WTC11 (cell line): ENCODE results near the gene RFX3.

Source experiments
- CTCF ChIP-seq: fragments of 200-600 bp; IDR thresholded peaks from 2 replicates; pipeline ENCODE4 v1.8.0; 2022; ENCODE audit warnings: antibody characterized with exemption
- E2F5 ChIP-seq: sonication (generic); formaldehyde crosslinking; IDR thresholded peaks from 2 replicates; pipeline ENCODE4 v1.8.1; 2022; ENCODE audit warnings: mild to moderate bottlenecking, moderate library complexity, missing genetic modification reagents
- ELF4 ChIP-seq: sonication (generic); formaldehyde crosslinking; IDR thresholded peaks from 2 replicates; pipeline ENCODE4 v1.8.1; 2022; ENCODE audit warnings: low read depth, mild to moderate bottlenecking, moderate library complexity, missing genetic modification reagents
- PRRX2 ChIP-seq: fragments of 250-450 bp; sonication (Bioruptor Pico); IDR thresholded peaks from 2 replicates; pipeline ENCODE4 v1.8.0; 2021; ENCODE audit warnings: mild to moderate bottlenecking
- USF1 ChIP-seq: sonication (generic); formaldehyde crosslinking; IDR thresholded peaks from 2 replicates; pipeline ENCODE4 v1.8.0; 2022; ENCODE audit warnings: mild to moderate bottlenecking, missing genetic modification reagents
- TF ChIP-seq, protein P1 (sequence below): sonication (generic); formaldehyde crosslinking; IDR thresholded peaks from 2 replicates; pipeline ENCODE4 v1.8.1; 2023; ENCODE audit warnings: mild to moderate bottlenecking, missing genetic modification reagents
- TF ChIP-seq, protein P2 (sequence below): sonication (generic); formaldehyde crosslinking; IDR thresholded peaks from 2 replicates; pipeline ENCODE4 v1.8.0; 2022; ENCODE audit warnings: mild to moderate bottlenecking, missing genetic modification reagents
- TF ChIP-seq, protein P3 (sequence below): fragments of 250-450 bp; sonication (Bioruptor Pico); conservative IDR thresholded peaks from 2 replicates; pipeline ENCODE4 v1.9.0; 2021; ENCODE audit warnings: mild to moderate bottlenecking

GRCh38 chr9:3370715-3371114 is 155.1 kb downstream of the RFX3 start:
- TF ChIP-seq PRRX2: no peak
- no peak for TF ChIP-seq CTCF
- TF ChIP-seq, protein P1, sequence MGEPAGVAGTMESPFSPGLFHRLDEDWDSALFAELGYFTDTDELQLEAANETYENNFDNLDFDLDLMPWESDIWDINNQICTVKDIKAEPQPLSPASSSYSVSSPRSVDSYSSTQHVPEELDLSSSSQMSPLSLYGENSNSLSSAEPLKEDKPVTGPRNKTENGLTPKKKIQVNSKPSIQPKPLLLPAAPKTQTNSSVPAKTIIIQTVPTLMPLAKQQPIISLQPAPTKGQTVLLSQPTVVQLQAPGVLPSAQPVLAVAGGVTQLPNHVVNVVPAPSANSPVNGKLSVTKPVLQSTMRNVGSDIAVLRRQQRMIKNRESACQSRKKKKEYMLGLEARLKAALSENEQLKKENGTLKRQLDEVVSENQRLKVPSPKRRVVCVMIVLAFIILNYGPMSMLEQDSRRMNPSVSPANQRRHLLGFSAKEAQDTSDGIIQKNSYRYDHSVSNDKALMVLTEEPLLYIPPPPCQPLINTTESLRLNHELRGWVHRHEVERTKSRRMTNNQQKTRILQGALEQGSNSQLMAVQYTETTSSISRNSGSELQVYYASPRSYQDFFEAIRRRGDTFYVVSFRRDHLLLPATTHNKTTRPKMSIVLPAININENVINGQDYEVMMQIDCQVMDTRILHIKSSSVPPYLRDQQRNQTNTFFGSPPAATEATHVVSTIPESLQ (CRISPR knock-in tag): no peak
- TF ChIP-seq ELF4 (CRISPR knock-in tag): no peak
- TF ChIP-seq, protein P2, sequence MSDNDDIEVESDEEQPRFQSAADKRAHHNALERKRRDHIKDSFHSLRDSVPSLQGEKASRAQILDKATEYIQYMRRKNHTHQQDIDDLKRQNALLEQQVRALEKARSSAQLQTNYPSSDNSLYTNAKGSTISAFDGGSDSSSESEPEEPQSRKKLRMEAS: no peak
- no peak for TF ChIP-seq E2F5 (CRISPR knock-in tag)
- TF ChIP-seq USF1 (CRISPR knock-in tag): no peak
- TF ChIP-seq, protein P3, sequence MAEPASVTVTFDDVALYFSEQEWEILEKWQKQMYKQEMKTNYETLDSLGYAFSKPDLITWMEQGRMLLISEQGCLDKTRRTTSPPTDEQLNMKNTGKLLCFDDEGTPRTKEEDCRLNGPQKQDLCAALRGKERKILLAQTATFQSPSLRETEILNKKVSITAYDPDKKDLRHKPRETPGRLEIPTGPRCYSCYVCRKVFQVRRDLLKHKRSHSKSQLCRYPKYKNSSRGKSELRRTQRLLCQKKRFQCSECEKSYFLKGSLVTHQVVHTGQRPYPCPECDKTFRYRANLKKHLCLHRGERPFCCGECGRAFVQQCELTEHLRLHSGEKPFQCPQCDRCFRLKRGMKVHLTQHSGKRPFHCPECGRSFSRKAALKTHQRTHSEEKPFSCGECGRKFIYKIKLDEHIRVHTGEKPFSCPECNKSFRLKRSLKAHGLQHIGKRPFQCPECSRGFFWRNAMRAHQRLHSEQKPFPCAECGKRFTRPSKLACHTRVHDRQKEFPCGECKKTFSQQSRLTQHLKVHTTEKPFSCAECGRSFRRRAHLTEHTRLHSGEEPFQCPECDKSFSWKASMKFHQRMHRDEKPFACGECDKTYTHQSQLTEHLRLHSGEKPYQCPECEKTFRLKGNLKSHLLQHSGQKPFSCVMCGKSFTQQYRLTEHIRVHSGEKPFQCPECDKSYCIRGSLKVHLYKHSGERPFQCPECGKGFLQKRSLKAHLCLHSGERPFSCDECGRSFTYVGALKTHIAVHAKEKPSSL (CRISPR knock-in tag): no peak
